GM12801 (cell line): ENCODE measurements around the gene SETD1A.

Experiments
- TF ChIP-seq, protein P1 (sequence below): IDR thresholded peaks from one replicate; pipeline ENCODE4 v1.5.1; 2011; ENCODE audit warnings: control low read depth; ENCODE audit not compliant: insufficient read length; ENCODE audit errors: extremely low read depth

The SETD1A gene

DNA sequence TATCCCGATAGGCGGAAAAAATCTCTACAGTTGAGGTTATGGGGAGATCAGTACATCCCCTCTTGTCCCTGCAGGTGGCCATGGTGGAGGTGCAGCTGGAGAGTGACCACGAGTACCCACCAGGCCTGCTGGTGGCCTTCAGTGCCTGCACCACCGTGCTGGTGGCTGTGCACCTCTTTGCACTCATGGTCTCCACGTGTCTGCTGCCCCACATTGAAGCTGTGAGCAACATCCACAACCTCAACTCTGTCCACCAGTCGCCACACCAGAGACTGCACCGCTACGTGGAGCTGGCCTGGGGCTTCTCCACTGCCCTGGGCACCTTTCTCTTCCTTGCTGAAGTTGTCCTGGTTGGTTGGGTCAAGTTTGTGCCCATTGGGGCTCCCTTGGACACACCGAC lies 4.4 kb upstream of the SETD1A start:
- TF ChIP-seq, protein P1, sequence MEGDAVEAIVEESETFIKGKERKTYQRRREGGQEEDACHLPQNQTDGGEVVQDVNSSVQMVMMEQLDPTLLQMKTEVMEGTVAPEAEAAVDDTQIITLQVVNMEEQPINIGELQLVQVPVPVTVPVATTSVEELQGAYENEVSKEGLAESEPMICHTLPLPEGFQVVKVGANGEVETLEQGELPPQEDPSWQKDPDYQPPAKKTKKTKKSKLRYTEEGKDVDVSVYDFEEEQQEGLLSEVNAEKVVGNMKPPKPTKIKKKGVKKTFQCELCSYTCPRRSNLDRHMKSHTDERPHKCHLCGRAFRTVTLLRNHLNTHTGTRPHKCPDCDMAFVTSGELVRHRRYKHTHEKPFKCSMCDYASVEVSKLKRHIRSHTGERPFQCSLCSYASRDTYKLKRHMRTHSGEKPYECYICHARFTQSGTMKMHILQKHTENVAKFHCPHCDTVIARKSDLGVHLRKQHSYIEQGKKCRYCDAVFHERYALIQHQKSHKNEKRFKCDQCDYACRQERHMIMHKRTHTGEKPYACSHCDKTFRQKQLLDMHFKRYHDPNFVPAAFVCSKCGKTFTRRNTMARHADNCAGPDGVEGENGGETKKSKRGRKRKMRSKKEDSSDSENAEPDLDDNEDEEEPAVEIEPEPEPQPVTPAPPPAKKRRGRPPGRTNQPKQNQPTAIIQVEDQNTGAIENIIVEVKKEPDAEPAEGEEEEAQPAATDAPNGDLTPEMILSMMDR: no peak

DNA sequence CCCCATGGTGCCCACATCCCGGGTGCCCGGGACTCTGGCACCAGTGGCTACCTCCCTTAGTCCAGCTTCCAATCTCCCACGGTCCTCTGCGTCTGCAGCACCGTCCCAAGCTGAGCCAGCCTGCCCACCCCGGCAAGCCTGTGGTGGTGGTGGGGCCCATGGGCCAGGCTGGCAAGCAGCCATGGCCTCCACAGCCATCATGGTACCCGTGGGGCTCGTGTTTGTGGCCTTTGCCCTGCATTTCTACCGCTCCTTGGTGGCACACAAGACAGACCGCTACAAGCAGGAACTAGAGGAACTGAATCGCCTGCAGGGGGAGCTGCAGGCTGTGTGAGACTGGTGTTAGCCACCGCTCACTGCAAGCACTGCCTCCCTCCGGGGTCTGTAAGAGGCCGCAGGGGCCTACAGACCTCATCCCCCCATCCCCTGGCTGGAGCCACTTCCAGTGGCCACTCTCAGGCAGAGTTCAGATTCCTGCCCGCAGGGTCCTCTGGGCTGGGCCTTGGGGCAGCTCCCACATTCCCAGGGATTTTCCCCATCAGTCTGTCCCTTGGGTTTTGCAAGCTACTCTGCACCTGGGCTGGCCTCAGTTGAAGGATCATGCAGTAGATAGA lies 3.9 kb upstream of the SETD1A start:
- TF ChIP-seq, protein P1: no peak

DNA sequence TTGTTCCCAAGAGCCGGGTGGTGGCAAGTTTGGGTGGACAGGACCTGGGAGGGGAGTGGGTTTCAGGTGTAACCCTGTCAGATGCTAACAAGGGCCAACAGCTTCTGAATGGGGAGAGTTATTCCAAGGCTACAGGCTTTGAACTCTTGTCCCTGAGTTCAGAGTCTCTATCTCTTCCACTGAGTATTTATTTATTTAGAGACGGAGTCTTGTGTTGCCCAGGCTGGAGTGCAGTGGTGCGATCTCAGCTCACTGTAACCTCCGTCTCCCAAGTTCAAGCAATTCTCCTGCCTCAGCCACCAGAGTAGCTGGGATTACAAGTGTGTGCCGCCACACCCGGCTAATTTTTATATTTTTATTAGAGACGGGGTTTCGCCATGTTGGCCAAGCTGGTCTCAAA lies 2.6 kb upstream of the SETD1A start:
- TF ChIP-seq, protein P1: no peak

DNA sequence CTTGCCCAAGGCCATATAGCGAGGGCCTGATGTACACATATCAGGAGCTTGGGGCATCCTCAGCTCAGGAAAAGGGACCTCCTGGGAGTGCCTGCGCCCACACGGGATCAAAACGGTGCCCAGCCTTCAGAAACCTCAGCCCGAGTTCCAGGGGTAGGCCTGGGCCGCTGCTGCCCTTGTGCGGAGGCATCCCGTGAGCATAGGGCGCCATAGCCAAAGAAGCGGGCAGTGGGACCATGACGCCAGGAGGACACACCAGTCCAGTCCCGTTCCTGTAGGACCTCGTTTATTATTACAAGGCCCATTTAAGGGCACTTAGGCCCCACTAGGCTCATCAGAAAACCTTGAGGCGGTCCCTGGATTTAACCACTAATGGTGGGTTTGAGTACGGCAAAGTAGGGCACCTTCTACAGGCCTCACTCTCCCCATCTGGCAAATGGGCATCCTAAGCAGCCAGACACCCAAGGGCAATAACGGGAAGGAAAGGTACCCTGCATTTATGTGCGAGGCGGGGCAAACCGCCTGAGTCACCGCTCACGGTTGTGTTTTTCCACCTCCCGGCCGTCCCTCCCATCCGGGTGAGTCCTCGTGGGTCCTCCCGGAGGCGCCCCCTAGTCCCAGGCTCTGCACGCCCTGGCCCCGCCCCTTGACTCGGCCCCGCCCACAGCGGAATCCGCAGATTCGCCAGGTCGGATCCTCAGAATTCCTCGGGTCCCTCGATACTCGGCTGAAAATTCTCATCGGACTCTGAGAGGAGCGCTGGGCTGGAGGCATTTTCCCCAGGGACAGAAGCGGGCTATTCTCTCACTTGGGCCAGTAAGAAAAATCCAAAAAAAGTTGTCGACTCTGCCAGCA lies 726 bp upstream of the SETD1A start:
- TF ChIP-seq, protein P1: no peak

DNA sequence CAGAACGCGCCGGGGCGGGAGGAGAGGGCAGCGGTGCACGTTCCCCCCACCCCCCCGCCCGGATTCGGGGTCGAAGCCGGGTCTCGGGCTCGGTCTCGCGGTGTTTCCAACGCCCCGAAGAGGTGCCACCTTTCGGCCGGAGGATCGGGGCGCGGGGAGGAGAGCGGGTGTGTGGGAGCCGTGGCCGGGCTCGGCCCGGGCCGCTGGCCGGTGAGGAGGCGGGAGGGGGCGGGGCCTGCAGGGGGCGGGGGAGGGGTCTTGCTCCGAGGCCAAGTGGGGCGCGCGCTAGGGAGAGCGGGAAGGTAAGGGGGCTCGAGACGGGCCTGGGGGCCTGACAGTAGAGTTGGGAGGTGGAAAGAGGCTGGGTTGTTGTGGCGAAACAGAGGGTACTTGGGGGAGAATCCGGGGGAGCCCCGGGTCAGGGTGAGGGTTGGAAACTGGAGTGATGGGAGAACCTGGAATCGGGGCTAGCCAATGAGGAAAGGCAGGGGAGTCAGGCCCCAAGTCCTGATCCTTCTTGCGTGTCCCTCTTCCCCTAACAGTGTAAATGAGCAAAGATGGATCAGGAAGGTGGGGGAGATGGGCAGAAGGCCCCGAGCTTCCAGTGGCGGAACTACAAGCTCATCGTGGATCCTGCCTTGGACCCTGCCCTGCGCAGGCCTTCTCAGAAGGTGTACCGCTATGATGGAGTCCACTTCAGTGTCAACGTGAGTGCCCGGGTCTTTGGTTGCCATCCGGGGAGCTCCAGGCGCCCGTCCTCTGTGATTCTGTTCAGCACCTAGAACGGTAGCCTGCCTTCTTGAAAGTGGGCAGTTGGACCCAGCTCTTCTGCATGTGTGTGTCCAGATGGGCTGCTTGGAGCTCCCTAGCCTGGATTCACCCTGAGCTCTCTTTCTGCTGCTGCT lies 873 bp downstream of the SETD1A start:
- TF ChIP-seq, protein P1: no peak

DNA sequence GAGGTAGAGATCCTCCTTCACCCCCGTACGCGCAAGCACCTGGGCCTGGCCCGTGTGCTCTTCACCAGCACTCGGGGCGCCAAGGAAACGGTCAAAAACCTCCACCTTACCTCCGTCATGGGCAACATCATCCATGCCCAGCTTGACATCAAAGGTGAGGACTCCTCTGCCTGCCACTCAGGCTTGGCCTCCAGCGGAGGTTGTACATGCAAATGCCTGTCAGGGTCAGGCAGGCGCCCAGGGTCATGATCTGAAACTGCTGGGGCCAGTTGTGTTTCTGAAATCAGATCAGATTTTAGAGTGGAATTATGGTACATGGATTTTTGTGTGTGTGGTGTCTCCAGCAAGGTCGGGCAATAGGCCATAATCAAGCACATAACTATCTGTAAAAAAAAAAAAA lies 3.8 kb downstream of the SETD1A start:
- TF ChIP-seq, protein P1: no peak

DNA sequence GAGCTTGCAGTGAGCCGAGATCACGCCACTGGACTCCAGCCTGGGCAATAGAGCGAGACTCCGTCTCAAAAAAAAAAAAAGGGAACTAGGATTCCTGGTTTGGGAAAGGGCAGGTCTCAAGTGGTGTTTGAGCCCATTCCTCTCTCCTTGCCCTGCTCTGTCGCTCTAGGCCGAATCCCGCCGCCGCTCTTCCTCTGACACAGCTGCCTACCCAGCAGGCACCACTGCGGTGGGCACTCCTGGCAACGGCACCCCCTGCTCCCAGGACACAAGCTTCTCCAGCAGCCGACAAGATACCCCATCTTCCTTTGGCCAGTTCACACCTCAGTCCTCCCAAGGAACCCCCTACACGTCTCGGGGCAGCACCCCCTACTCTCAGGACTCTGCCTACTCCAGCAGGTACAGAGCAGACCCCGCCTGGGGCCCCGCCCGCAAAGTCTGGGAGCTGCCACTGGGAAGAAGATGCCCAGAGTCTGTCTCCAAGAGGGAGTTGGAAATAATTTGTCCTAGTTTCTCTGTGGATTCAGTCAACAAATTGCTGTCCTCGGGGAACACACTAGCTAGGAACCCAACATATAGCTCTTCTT lies 6.5 kb downstream of the SETD1A start:
- TF ChIP-seq, protein P1: no peak
